8988T (cell line): Measurements from ENCODE around the gene RGS19.
"Not testable (repeated sequence)": the region's sequence is repeated elsewhere in the genome, so short reads cannot be mapped to it uniquely, and the experiment has no call there.

Experiments used
- DNase-seq: peaks from one replicate; pipeline ENCODE4 v3.0.0; 2011

Gene RGS19

GRCh38 chr20:64079273-64080012 is at the start of gene RGS19:
Gene RGS19 (minus strand): TSS chr20:64079518. CDS start chr20:64076886, 2,632 bp downstream.
- peak; percentile 91 for DNase-seq

GRCh38 chr20:64123517-64123916 is 44.2 kb upstream of the RGS19 start:
- not testable (repeated sequence) for DNase-seq

DNA sequence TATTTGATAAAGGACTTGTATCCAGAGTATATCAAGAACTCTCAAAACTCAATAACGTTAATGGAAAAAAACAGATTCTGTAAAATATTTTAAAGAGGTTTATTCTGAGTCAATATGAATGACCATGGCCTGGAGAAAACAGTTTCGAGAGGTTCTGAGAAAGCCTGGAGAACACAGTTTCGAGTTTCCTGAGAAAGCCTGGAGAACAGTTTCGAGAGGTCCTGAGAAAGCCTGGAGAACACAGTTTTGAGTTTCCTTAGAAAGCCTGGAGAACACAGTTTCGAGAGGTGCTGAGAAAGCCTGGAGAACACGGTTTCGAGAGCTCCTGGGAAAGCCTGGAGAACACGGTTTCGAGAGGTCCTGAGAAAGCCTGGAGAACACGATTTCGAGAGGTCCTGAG is 43.6 kb upstream of the RGS19 start:
- DNase-seq: not testable (repeated sequence)

GRCh38 chr20:64121586-64121985 is 42.3 kb upstream of the RGS19 start:
- no peak for DNase-seq

- peak; percentile 27 for DNase-seq
Measured at GRCh38 chr20:64119681-64120341, 40.5 kb upstream of the RGS19 start.

DNA sequence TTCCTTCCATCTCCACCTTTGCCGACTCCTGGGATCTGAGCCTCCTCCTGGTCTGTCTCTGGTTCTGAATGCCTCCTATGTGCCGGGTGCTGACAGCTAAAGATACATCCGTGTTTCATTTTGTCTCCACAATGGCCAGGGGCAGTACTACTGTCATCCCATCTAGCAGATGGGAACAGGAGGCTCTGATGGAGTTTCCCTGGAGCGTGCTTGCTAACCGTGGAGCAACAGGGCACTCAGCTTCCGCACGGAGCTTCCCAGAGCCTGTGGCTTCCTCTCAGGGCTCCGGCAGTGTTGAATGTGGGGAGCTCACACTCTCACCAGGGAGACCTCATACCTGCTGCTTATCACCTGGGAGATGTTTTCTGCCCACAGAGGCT is 40.0 kb upstream of the RGS19 start:
- DNase-seq: no peak

GRCh38 chr20:64117432-64117777 is 38.1 kb upstream of the RGS19 start:
- DNase-seq: not testable (repeated sequence)

DNA sequence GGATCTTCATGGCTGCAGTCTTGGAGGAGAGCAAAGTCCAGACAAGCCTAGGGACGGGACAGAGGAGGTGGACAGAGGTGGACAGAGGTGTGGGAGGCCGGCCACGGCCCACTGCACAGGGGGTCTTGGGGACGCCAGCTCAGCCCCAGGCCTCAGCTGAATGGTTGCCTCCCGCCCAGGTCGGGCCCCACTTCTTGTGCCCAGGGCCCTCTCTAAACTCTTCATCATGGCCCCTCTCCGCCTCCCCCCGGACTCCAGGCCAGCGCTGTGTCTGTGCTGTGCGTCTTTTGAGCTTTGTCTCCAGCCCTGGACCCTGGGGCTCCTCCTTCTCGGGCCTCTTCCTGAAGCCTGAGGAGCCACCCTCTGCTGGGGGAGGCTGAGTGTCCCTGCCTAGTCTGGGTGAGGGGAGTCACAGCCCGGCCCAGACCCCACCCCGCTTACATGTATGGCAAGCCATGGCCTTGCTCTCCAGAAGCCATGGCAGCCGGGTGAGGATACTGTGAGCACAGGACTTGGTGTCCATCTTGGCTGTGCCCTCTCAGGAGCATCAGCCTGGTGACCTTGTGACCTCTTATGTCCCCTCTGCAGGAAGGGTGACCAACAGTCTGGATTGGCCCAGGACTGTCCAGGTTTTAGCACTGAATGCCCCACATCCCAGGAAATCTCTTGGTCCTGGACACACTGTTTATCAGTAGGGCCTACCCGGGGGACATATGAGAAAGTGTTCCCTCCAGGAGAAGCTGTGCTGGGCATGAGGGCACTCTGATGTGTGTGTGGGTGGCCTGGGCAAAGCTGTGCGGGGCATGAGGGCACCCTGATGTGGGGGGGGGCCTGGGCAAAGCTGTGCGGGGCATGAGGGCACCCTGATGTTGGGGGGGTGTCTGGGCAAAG is 37.5 kb upstream of the RGS19 start:
- DNase-seq: no peak

DNA sequence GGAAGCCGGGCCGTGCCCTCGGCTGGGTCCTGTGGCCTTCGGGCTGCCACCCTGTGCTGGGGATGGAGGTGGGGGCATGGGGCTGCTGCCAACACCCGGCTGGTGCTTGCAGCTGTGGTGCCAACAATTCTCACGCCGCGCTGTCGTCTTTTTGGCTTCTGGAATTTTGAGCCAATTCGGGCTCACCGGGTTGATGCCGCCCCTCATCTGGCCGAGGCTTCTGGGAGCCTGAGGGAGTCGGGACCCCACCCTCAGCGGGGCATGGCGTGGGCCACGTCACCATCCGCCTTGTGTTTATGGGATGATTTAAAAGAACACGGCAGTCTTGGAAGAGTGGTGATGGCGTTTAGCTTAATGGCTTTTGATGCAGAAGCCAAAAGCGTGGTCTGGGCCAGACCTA is 36.7 kb upstream of the RGS19 start:
- no peak for DNase-seq

DNA sequence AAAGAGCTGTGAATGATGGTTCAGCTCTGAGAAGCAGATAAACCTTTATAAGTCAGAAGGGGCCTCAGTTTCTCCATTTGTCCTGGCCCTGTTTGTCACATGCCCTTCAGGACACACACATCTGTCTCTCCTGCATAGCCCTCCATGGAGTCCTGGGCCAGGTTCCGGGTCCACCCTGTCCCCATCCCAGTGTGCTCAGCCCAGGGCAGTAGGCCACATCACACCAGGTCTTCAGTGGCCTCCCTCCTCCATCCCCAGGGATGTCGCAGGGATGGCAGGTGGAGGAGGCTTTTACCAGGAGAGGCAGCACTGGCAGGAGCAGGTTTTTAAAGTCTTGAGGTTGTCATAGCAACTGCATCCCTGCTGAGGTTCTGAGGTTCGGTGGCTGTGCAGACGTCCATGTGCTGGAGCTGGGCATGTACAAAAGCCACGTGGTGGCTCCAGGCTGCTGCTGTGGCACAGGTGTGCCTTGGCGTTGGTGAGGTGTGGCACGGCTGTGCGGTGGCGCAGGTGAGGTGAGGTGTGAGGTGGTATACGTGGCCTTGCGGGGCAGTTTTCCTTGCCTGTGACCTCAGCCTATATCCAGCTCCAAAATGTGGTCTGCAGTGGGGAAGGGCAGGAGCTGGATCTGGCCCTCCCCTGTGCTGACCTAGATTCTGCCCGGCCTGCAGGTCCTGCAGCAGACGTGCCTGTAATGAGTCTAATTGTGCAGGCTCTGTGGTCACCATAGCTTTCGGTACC is 36.0 kb upstream of the RGS19 start:
- DNase-seq: no peak

DNA sequence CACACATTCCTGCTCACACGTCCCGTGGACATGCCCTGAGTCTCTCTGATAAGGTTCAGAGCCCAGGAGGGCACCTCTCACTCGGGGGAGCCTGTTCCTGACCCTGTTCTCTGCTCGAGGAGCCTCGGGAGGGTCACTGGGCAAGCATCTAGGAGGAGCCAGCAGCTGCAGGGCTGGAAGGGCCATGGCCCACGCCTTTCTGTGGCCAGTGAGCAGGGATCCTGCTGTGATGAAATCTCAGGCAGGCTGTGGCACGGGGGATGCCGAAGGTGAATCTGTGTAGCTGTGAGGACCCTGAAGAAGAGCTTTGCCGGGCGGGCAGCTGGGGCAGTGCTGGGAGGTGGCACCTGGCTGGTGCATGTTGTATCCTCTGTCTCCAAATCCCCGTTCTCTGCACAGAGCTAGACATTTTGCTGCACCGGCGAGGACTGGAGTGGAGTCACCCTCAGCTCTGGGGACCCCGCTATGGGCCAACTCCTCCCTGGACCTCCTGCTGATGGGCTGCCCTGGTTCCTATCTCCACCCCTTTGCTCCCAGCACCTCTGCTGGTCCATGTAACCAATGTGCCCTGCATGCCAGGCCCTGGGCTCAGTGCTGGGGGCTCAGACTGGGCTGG is 35.1 kb upstream of the RGS19 start:
- no peak for DNase-seq

DNA sequence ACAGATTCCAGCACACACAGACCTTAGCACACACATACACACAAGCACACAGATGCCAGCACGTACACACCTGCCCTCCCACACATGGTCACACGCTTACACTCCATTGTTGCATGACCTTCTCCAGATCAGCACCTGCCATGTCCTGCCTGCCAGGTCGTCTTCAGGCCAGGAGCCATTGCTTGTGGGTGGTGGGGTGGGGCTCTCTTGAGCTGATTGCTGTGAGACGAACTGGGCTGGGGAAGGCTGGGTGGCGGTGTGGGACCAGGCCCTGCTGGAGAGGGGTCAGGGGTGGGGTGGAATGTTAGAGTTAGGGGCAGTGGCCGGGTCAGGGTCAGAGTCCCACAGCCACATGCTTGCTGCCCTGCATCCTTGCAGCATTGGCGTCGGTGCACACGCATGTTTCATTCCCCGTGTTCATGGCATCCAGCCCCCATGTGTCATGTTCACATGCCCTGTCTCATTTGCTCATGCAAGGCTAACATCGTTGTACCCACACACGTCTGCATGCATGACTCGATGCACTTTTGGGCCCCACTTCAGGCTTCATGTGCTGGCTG is 34.6 kb upstream of the RGS19 start:
- no peak for DNase-seq

- no peak for DNase-seq
Measured at GRCh38 chr20:64113444-64113775, 34.1 kb upstream of the RGS19 start.

GRCh38 chr20:64112691-64113443 is 33.5 kb upstream of the RGS19 start:
- no peak for DNase-seq

GRCh38 chr20:64111841-64112641 is 32.7 kb upstream of the RGS19 start:
- DNase-seq: no peak

GRCh38 chr20:64110411-64111068 is 31.2 kb upstream of the RGS19 start:
- no peak for DNase-seq

DNA sequence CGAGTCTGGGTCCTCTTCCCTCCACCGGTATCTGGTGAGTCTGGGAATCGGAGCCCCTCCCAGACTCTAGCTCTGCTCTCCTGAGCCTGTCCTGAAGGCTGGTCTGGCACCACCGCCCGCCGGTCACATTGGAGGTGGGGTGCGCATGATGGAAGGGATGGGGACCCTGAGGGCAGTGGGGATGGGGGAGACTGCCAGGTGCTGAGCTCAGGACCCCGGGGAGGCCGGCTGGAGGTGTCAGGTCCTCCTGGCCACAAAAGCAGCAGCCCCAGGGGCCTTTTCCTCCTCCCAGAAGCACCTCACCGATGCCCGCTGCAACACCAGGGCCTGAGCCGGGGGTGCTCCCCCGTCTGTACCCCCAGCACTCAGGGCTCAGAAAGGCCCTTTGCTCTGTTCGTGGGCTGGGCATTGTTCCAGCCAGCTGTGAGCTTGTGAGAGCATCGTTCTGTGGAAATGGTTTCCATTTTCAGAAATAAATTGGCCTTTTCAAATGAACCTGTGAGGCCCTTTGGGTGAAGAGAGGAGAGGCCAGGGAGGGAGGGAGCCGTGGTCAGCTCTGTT is 30.6 kb upstream of the RGS19 start:
- no peak for DNase-seq

GRCh38 chr20:64108731-64109681 is 29.7 kb upstream of the RGS19 start:
- no peak for DNase-seq
